Tibial artery (tissue), 4 donors: ENCODE results near the gene DOCK1.

Source experiments
- DNase-seq, 2 donors: peaks; one replicate each; pipeline ENCODE4 v3.0.0-alpha.2; 2019
- H3K27ac ChIP-seq, 2 donors: fragments of 200-600 bp; sonication (generic) in 1 of 2; 1 replicate in 1 of 2; 2 replicates in 1 of 2; pipeline ENCODE4 v1.5.1; 2018 to 2019; ENCODE audit warnings: mild to moderate bottlenecking in 1 of 2
- H3K27me3 ChIP-seq, 2 donors: fragments of 200-600 bp; sonication (generic) in 1 of 2; one replicate each; pipeline versions ENCODE4 v1.5.1 to v1.6.0; 2016 to 2019
- H3K36me3 ChIP-seq, 3 donors: fragments of 200-600 bp; sonication (generic) in 2 of 3; one replicate each; pipeline ENCODE4 v1.5.1; 2016 to 2019; ENCODE audit warnings: mild to moderate bottlenecking in 2 of 3
- H3K4me1 ChIP-seq, 4 donors: fragments of 200-600 bp; sonication (generic) in 2 of 4; 1 replicate in 3 of 4; 2 replicates in 1 of 4; pipeline ENCODE4 v1.5.1; 2016 to 2019
- H3K4me3 ChIP-seq, 2 donors: fragments of 200-600 bp; sonication (generic) in 1 of 2; 1 replicate in 1 of 2; 2 replicates in 1 of 2; pipeline ENCODE4 v1.5.1; 2018 to 2019; ENCODE audit warnings: mild to moderate bottlenecking in 2 of 2
- H3K9me3 ChIP-seq, 3 donors: fragments of 200-600 bp; sonication (generic) in 1 of 3; one replicate each; pipeline ENCODE4 v1.5.1; 2016 to 2019
- CTCF ChIP-seq, 2 experiments: fragments of 200-600 bp in 1 of 2; fragments of 450-650 bp in 1 of 2; IDR thresholded peaks; one replicate each; pipeline ENCODE4 v1.5.1; 2017 to 2019; ENCODE audit warnings: antibody characterized with exemption in 2 of 2, mild to moderate bottlenecking in 1 of 2, moderate library complexity in 1 of 2
- intact Hi-C: fragments of 100-400 bp; cut with DNase I; formaldehyde crosslinking; loops from one replicate; pipeline ENCODE4 v1.15.0; 2023; ENCODE audit warnings: low total_unique reads

DOCK1 gene

GRCh38 chr10:127100983-127101615, 195.9 kb downstream of the DOCK1 start:
- no peaks in the 10 kb centered on the region for H3K4me1 ChIP-seq
- H3K4me3 ChIP-seq = no peak overlapping the region
- no peak for DNase-seq
- no peaks in the 10 kb centered on the region for H3K9me3 ChIP-seq
- intact Hi-C loops = no loop called here
- no peaks in the 10 kb centered on the region for H3K27me3 ChIP-seq
- H3K27ac ChIP-seq = no peak overlapping the region
- peaks cover 0 to 33% (median 14%) of the 10 kb centered on the region in 3 donors for H3K36me3 ChIP-seq
- TF ChIP-seq CTCF (IDR thresholded peaks at IDR 0.05) = no peak

DNA sequence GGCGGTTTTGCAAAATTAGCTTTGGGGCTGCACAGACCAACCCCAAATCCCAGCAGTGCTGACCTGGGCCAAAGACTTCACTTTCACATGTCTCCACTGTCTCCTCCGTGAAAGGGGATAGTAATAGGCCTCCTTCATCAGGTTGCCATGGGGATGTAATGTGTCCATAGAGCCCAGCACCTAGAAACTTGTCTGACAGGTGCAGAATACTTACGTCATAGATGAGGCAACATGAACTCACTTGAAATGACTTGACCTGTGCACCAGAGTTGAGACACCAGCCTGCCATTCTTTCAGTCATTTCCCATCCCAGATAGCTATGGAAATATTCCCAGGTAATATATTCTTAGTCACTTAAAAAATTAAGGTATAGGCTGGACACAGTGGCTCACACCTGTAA, 196.9 kb downstream of the DOCK1 start:
- no peak for TF ChIP-seq CTCF (IDR thresholded peaks at IDR 0.05)

GRCh38 chr10:127115100-127115499, 209.9 kb downstream of the DOCK1 start:
- intact Hi-C loops = no loop called here
- no peak for DNase-seq
- no peaks in the 10 kb centered on the region for H3K4me1 ChIP-seq
- TF ChIP-seq CTCF (IDR thresholded peaks at IDR 0.05) = no peak
- no peak overlapping the region for H3K27ac ChIP-seq
- peaks cover 20 to 47% (median 47%) of the 10 kb centered on the region in 3 donors for H3K36me3 ChIP-seq
- H3K9me3 ChIP-seq = no peaks in the 10 kb centered on the region
- no peak overlapping the region for H3K4me3 ChIP-seq
- H3K27me3 ChIP-seq = no peaks in the 10 kb centered on the region

More for the DNA sequence above, 196.9 kb downstream of the DOCK1 start:
- Histone ChIP-seq H3K4me3 (no peak overlapping the region), H3K27ac (no peak overlapping the region), H3K36me3 (peaks cover 0 to 41% (median 25%) of the 10 kb centered on the region in 3 donors), H3K9me3 (no peaks in the 10 kb centered on the region), H3K4me1 (no peaks in the 10 kb centered on the region), H3K27me3 (no peaks in the 10 kb centered on the region)
- no peak for DNase-seq
- intact Hi-C loops = no loop called here

- no peak overlapping the region for H3K27ac ChIP-seq
- TF ChIP-seq CTCF (IDR thresholded peaks at IDR 0.05) = no peak
- H3K4me1 ChIP-seq = no peaks in the 10 kb centered on the region
- peak in 1 of 2 donors; percentile 30 for DNase-seq
- intact Hi-C loops = no loop called here
- no peak overlapping the region for H3K4me3 ChIP-seq
- H3K27me3 ChIP-seq = no peaks in the 10 kb centered on the region
- no peaks in the 10 kb centered on the region for H3K9me3 ChIP-seq
- peaks cover under 1 to 28% (median 27%) of the 10 kb centered on the region in 3 donors for H3K36me3 ChIP-seq
These were observed 211.9 kb downstream of the DOCK1 start for GRCh38 chr10:127117125-127117524.

GRCh38 chr10:127118034-127118433, 212.8 kb downstream of the DOCK1 start:
- Histone ChIP-seq H3K36me3 (peaks cover 0 to 31% (median 24%) of the 10 kb centered on the region in 3 donors), H3K4me3 (no peak overlapping the region), H3K27me3 (no peaks in the 10 kb centered on the region), H3K9me3 (no peaks in the 10 kb centered on the region), H3K4me1 (no peaks in the 10 kb centered on the region), H3K27ac (no peak overlapping the region)
- intact Hi-C loops = no loop called here
- DNase-seq = no peak
- no peak for TF ChIP-seq CTCF (IDR thresholded peaks at IDR 0.05)
